GM21515 (cell line): Measurements from ENCODE around the gene ECI2.
"Not testable (repeated sequence)": the region's sequence is repeated elsewhere in the genome, so short reads cannot be mapped to it uniquely, and the experiment has no call there.

Experiments used
- ATAC-seq: cut with Tn5 transposase; IDR thresholded peaks from one replicate; pipeline ENCODE4 v1.9.1; 2021; ENCODE audit not compliant: unreplicated experiment

The ECI2 gene

DNA sequence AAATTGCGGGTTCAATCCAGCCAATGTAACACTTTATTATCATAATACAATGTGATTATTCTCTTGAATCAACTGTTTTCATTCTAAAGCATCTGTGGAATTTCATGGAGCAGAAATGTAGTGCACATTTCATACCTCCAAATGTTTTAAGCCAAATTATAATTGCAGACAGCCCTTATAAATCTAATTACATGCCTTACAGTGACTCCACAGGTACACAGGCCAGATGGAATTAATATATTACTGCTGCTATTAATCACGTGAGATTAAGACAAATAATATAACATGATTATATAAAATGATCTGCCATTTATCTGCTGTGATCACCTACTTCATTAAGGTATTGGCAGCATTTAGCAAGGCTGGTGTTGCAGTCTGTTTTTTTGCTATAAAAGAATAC lies 9.7 kb upstream of the ECI2 start:
- no peak for ATAC-seq

DNA sequence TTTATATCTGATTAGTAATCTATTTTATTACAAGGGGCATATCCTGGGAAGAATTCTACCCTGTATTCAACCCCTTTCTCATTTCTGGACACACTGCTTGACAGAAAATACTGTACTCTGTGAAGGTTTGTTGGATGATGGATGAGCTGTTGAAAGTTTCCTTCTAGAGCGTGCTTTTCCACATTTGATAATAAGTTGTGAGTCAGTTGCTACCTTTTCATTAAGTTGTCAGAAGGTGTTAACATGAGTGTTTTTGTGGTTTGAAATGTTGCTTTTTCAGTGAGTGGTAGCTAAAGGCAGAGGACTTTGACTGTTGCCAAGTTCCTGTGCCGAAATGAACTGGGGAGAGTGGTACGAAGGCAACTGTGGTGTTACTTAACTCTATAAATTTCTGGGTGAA lies 3.9 kb upstream of the ECI2 start:
- no peak for ATAC-seq

DNA sequence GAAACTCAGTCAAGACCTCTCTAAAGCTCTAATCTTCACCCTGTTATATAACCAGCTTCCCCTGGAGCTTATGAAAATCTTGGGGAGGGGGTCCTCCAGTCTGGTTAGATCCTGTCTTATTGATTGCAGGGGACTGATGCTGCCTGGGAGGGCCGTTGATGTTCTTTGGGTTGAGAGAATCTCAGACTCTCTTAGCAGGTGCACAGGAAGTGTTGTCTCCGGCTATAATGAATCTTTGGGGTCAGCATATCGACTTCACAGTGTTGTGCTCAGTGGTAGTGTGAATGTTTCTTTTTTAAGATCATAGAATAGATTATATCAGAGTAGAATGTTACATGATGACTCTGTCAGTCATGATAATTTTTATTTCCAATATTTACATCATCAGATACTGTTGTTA lies 2.8 kb upstream of the ECI2 start:
- no peak for ATAC-seq

DNA sequence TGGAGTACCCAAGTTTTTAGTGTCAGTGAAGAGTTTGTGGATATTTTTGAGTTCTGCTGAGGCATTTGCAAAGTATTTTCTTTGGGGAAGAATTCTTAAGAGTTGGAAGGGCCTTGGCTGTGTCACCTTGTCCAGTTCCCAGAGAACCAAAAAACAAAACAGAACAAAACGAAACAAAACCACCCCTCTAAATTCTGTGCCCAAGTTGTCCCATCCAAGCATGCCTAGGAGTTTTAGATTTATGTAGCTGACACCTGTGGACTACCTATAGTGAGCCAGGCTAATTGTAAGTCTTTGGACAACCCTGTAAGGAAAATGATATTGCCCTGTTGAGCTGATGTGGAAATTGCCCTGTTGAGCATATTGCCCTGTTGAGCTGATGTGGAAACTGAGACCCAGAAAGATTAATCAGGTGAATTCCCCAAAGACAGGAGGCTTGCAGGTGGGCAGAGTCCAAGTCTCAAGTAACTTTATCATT lies 1.0 kb upstream of the ECI2 start:
- ATAC-seq, result no peak

DNA sequence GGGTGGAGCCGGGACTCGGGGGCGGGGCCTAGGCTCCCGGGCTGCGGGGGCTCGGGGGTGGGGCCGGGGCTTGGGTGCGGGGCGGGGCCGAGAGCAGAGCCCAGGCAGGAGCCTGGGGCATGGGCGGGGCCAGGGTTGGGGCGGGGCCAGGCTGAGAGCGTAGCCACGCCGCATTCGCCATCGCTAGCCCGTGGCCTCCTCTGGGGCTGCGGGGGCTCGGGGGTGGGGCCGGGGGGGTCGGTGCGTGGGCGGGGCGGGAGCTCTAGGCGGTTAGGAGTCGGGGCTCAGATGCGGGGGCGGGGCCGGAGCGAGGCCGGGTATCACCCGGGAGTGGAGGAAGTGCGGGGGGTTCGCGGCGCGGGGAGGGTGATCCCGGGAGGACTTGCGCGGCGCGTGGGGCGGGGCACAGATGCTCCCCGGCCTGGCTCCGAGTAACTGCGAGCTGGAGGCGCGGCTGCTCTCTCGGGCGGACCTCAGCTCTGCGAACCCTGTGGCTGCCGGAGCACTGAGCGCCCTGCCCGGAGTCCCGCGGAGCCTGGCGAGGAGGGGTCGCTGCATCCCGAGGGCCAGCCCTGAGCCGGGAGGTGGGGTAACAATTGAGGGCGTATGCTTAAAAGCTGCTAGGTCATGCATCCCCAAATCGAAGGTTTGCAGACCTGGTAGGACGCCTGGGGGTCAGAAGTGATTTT lies 434 bp upstream of the ECI2 start:
- peak; percentile 65 for ATAC-seq

DNA sequence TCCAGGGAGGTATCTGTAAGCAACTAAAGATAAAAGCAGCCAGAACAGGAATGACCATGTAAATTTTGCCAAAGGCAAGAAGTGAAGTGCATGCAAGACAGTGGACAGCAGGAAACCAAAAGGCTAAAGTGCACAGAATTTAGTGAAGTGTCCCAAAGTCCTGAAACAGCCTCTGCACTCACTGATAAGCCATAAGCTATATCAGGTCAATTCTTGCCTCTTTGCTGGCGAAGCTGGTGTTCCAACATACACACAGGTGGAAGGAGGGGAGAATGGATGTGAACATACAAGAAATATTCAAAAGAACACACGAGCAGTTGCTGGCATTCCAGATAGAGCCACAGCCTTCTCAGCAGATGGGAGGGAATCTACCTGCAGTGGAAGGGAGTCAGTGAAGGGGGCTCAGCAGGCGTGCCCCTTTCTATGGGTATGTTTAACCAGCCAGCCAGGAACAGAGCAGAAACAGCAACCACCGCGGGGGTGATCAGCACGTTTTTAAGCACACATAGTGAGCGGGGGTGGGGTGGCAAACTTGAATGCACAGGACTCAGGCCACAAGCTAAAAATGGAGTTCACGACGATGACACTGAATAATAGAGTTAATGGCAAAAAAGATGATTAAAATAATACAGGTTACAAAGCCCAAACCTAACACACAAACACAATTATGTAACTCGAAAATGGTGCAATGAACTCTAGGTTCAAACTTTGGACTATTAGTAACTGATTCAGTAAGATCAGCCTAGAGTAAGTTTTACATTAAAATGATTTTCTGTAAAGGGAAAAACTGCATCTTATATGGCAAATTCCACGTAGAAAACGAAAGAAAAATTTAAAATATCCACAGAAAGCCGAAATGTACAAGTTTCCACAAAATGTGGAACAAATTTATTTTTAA lies 1.2 kb downstream of the ECI2 start:
- no peak for ATAC-seq

DNA sequence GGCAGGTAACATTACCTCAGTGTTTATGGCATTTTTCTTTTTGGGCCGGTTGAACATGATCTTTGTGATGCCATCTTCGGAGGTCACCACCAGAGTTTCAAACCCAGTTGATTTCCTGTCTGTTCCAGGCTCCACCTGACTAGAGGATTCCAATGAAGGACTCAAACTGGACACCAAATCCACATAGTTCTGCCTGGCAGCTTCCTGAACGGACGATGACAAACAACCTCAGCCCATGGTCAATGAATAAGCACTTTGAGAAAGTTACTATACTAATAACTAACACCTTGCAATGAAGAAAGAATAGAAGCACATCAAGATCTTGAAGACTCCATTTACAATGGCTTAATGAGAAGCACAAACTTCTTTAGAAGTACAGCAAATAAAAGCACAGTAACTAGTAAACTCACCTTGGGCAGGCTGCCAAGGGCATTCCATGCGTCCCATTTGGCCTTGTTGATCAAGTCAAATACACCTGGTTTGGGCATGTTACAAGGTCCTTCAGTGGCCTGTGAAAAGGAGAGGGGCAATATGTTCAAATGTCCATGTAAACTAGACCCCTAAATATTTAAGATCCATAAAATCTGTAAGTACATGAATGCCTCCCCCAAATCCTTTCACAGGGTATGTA lies 4.9 kb downstream of the ECI2 start:
- no peak for ATAC-seq

DNA sequence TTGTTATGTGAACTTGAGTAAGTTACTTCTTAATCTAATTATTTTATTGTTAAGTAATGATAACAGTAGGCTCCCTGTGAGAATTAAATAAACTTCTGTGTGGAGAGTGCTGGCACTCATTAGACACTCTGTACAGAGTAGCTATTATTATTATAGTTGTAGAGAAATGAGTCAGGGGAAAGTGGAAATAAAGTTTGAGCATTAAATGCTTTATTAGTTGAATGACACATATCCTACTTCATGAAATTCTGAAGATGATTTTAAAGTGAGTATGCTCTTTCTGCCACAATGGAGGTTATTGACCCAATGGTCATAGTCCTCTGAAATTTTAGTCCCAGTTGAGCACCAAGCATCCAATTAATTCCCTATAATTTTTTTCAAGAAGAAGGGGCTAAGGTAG lies 5.9 kb downstream of the ECI2 start:
- ATAC-seq, result no peak

DNA sequence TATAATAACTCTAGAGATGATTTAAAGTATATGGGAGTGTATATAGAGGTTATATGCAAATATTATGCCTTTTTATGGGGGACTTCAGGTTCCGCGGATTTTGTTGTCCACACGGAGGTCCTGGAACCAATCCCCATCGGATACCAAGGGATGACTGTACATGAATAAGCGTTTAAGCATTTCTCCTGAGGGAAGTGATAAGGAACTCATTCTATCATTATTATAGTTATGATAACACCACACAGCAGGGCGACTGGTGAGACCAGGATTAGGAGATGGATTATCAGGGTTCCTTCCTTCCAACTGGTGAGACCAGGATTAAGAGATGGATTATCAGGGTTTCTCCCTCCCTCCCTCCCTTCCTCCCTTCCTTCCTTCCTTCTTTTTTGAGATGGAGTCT lies 6.6 kb downstream of the ECI2 start:
- ATAC-seq, result no peak

DNA sequence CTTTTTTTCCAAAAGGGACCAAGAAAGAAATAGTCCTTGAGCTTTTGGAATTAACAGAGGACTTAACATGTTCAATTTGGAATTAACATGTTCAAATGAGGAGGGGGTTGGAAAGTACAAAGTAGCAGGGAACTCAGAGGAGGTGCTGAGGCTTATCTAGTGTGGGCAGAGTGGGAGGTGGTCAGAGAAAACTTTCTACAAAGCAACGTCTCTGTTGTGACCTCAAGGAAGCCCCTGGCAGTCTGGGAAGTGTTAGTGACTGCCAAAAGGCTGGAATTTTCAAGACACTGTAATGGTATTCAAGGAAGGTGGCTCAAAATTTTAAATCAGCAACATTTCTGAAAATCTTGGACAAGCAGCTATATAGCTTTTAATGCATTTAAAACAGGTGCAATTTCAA lies 7.3 kb downstream of the ECI2 start:
- ATAC-seq, result no peak

DNA sequence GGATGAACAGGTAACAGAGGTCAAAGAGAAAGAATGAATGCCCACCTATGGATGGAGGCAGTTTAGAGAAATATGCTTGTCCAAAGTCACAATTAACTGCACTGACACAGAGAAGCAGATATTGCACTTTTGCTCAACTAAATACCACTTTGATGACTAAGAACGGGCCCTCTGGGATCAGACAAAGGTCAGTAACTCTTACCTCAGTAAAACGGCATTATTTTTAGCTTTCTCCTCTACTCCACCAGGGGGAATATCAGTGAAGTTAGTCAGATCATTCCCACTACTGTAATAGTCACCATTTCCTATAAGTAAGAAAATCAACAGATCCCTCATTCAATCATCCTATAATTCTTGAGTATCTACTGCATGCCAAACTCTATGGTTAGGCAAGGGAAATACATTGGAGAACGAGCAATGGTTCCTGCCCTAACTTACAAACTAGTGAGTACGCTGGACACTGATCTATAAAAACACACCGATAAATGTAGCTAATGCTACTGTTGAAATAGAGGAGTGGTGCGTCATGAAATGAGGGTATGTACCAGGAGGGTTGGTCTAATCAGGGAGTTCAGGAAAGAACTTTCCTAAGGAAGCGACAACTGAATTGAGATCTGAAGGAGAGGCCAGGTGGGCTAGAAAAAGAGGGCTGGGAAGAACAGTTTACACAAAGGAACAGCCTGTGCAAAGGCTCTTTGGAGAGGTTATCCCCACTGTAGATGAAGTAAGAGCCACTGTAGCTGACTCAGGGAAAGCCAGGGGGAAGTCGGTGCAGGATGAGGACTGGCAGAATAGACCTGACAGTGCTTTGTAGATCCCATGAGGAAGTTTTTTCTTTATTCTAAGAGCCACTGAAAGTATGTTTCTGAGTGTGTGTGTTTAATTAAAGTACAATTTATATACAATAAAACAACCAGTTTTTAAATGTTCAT lies 9.2 kb downstream of the ECI2 start:
- no peak for ATAC-seq

DNA sequence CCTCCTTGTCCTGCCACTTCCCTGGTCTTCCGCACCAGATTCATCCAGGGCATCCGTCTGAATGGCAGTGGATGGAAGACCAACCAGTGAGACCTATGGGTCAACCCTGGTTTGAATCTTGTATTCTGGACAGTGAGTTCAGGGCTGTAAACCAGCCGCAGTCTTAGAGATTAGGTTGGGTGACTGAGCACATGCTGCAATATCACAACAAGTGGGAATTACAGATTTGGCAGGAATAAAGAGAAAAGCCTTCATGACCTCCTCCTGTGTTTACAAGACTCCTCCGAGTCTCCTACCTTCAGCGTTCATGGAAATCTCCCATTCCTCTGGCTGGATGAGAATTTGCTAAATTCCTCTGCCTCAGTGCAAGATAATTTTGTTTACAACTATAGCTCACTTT lies 9.9 kb downstream of the ECI2 start:
- ATAC-seq, result no peak

DNA sequence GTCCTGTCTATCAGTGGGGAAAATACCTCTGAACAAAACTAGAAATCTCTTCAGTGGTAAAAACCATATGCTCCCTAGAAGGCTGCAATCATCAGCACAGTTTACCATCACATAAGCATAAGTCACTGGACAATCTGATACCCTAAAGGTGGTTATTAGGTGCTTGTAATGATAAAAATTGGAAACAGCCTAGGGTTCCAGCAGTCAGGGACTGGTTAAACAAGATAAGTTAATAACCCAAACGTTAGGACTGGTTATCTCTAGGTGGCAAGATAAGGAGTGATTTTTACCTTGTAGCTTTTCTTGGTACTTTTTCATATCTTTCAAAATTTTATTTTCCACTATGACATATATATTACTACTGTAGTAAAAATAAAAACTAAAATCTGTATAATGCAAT lies 11.0 kb downstream of the ECI2 start:
- no peak for ATAC-seq

DNA sequence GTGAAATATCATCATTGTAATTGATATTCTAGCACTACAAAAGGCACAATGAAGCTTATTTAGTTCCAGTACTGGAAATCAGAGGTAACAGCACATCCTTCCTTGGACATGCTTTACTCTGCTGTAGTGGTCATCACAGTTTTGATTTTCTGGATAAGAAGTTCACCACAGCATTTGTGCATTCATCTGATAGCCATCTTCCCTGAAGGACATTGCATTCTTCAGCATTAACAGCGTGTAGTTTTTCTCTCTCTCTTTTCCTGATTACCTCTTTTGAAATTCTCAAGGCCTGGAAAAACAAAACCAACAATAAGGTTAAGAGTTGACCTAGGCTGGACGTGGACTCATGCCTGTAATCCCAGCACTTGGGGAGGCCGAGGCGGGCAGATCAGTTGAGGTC lies 19.6 kb downstream of the ECI2 start:
- ATAC-seq, result no peak

DNA sequence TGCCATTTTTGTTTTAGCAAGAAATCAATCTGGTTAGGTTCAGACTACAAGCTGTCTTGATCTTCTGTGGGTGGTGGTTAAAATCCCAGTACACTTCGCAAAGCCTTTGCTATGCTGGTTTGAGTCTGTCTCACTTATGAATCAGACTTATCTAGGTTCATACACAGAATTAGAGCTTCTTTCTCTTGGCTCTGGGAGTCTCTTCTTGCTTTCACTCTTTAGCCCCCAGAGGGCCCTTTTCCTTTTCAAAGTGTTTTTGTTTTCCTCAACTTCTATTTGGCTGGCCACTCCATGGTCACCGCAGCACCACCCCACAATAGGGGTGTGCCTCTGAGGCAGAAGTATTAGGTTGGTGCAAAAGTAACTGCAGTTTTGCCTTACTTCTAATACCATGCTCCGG lies 21.3 kb downstream of the ECI2 start:
- ATAC-seq, result no peak

DNA sequence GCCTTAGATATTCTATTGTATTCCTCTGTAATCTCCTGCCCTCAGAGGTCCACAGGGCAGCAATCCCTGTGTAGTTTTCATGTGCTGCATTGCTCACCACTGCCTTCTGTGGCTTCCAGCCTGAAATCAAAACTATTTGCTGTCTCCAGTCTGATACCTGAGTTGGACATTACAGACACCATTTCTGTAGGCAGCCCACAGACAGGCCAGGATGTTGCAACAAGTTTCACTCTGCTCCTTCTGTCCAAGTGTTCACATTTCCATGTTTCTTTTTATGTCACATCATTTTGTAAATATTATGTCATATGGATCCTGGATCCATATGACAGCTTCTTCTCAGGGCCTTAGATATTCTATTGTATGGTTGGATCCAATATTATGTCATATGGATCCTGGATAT lies 21.7 kb downstream of the ECI2 start:
- no peak for ATAC-seq

DNA sequence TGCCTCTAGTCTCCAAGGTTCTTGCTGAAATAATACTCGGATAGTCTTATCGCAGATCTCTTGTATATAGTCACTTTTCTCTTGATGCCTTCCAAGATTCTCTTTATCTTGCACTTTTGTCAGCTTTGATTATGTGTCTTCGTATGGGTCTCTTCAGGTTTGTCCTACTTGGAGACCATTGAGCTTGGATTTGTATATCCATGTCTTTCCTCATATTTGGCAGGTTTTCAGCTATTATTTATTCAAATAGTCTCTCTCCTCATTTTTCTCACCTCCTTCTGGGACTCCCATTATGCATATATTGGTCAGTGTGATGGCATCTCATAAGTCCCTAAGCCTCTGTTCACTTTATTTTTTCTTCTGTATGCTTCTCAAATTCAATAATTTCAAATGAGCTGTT lies 23.0 kb downstream of the ECI2 start:
- no peak for ATAC-seq

DNA sequence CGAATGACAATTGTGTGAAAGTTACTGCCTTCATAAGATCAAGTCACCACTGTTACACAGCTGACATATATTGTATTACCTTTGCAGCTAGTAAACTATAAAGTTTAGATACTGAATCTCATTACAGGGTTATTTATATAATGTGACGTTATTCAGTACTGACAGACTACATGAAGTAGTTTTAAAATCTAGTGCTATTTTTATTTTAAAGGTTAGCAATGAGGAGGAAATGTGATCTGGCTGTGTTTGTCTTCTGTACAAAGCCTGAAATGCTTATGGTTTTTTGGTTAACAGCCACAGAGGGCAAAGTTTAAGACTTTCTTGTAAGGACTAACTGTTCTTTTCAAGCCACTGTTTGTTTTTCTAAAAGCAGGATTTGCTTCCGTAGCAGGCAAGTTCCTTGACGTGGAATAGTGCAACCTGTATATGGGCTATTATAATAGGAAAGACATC lies 26.0 kb downstream of the ECI2 start:
- not testable (repeated sequence) for ATAC-seq

DNA sequence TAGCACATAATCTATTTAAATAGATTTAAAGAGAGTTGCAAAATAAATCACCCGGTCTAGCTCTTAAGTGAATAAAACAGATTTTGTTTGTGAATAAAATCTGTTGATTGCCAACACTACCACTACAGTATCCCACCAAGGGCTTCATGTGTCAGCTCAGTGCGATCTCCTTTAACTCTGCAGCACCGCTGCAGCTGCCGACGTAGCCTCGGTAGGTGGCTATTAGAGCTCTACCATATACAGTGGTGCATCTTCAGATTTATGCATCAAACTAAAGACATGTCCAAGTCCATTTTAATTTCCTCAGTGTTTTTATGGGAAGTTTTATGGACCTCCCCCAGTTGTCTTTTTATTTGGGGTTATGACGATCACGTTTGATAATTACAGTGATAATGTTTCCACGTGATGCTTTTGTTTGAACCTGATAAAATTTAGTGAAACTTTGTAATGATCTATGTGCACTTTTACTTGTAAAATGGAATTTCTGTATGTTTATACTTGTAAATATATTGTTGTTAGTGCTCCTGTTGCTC lies 26.7 kb downstream of the ECI2 start:
- no peak for ATAC-seq

DNA sequence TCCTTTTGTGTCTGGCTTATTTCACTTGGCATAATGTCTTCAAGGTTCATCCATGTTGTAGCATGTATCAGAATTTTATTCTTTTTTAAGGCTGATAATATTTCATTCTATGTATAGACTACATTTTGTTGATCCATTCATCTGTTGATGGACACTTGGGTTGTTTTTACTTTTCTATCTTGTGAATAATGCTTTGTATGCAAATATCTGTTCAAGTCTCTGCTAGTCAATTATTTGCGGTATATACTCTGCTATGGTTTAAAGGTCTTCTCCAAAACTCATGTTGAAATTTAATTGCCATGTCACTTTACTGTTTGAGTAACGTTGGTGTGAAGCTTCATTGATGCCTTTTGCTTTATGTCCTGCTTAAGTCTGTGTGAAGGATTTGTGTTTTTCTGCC lies 27.5 kb downstream of the ECI2 start:
- ATAC-seq, result no peak
